Measurements from ENCODE around the gene RAB10. TPM values are rescaled to one million over a fixed set of nuclear protein-coding genes. Genes with fewer than 3 reads are reported as not detected.

The RAB10 gene
- total and polyA plus RNA-seq, 2 of the 4 experiments (the other 2 are of a cell fraction) = 30.1 to 77.1 TPM

GRCh38 chr2:26054598-26055348 is 20.9 kb downstream of the RAB10 start:
- Histone ChIP-seq H2BK15ac (ENCODE audit: low read depth, low read length) (no peak overlapping the region), H3K56ac (ENCODE audit: extremely low read depth, insufficient read depth, low read length) (no peak overlapping the region), H3K9me1 (ENCODE audit: insufficient read depth, low read length) (peaks cover 10% of the 10 kb centered on the region), H3K4me2 (ENCODE audit: low read depth, low read length) (no peak overlapping the region; the same call in 1 of the 2 replicates), H3K18ac (ENCODE audit: low read depth, low read length) (no peak overlapping the region), H2AFZ (replicated peaks; ENCODE audit: low read length, poor library complexity) (no peak overlapping the region), H3K36me3 (ENCODE audit: control insufficient read depth, insufficient read depth, low read length) (no peaks in the 10 kb centered on the region), H3K27ac (ENCODE audit: insufficient read depth, low read length) (no peak overlapping the region), H4K5ac (ENCODE audit: low read depth, low read length) (no peak overlapping the region), H3K4me3 (ENCODE audit: insufficient read depth, low read depth, low read length) (no peak overlapping the region), H4K8ac (ENCODE audit: low read depth in 2 of 2, low read length in 2 of 2) (no peak overlapping the region), H3K23ac (ENCODE audit: low read depth, low read length) (no peak overlapping the region), H2BK120ac (ENCODE audit: low read depth, low read length) (no peak overlapping the region), H4K91ac (ENCODE audit: insufficient read depth, low read depth, low read length) (no peak overlapping the region), H2AK9ac (replicated peaks; ENCODE audit: low read depth, low read length, poor library complexity) (no peak overlapping the region), H2BK20ac (ENCODE audit: low read depth, low read length) (no peak overlapping the region), H3K9me3 (ENCODE audit: control insufficient read depth, insufficient read depth, low read length) (no peaks in the 10 kb centered on the region), H2BK5ac (ENCODE audit: low read depth, low read length, poor library complexity, severe bottlenecking) (no peak overlapping the region), H2AK5ac (ENCODE audit: low read depth, low read length) (no peak overlapping the region), H3K9ac (ENCODE audit: low read depth, low read length) (no peak overlapping the region), H3K79me1 (ENCODE audit: low read depth in 1 of 2, low read length in 2 of 2) (peaks cover 25 to 75% of the 10 kb centered on the region in 2 experiments), H3K14ac (replicated peaks; ENCODE audit: low read depth, low read length) (no peak overlapping the region), H4K20me1 (ENCODE audit: insufficient read depth, low read length) (peaks cover 89% of the 10 kb centered on the region), H3K4ac (ENCODE audit: low read depth, low read length) (no peak overlapping the region), H3K4me1 (ENCODE audit: control insufficient read depth, insufficient read depth, low read length) (peaks cover 3% of the 10 kb centered on the region), H3K27me3 (ENCODE audit: control insufficient read depth, insufficient read depth, low read length) (no peaks in the 10 kb centered on the region)
- intact Hi-C loops (cut with micrococcal nuclease) = no loop called here
- ChIA-PET POLR2A (ENCODE audit: unreplicated experiment) (no interaction called here), CTCF (no interaction called here)
- no TSS peak for BruUV-seq (replicated peaks)
- ATAC-seq (ENCODE audit: low read depth) (peak; percentile 59), DNase-seq (peak; percentile 60)
- TF ChIP-seq MAFK (IDR thresholded peaks at IDR 0.05; ENCODE audit: low read depth, low read length) (peak; percentile 70), RAD21 (IDR thresholded peaks at IDR 0.05; ENCODE audit: low read length) (no peak)
- dilution Hi-C loops (cut with HindIII; ENCODE audit: low sequenced_read_pairs, unreplicated experiment) = no loop called here
- in situ Hi-C loops (cut with MboI; ENCODE audit: low sequenced_read_pairs) = no loop called here
- WGBS, 2 experiments (ENCODE audit: extremely low coverage in 2 of 2, insufficient read length in 1 of 2) = no CpG with 5 or more reads among the region's 4 CpGs
